CMK (cell line): ENCODE measurements around the gene C10orf90.

Source experiments
- DNase-seq: peaks from one replicate; pipeline ENCODE4 v3.0.0-alpha.2; 2010; ENCODE audit warnings: low read depth

The C10orf90 gene

GRCh38 chr10:126632705-126633104 lies 37.8 kb downstream of the C10orf90 start:
- no peak for DNase-seq

GRCh38 chr10:126629925-126630624 lies 40.4 kb downstream of the C10orf90 start:
- DNase-seq: no peak

- no peak for DNase-seq
Observed at GRCh38 chr10:126628746-126629145, 41.7 kb downstream of the C10orf90 start.

GRCh38 chr10:126621846-126622245 lies 48.6 kb downstream of the C10orf90 start:
- DNase-seq: no peak

- no peak for DNase-seq
Observed at GRCh38 chr10:126618466-126618865, 52.0 kb downstream of the C10orf90 start.

- DNase-seq: no peak
Observed at GRCh38 chr10:126617733-126618132, 52.8 kb downstream of the C10orf90 start.

GRCh38 chr10:126617208-126617607 lies 53.3 kb downstream of the C10orf90 start:
- DNase-seq: no peak

GRCh38 chr10:126616737-126617136 lies 53.8 kb downstream of the C10orf90 start:
- DNase-seq: no peak

- no peak for DNase-seq
Observed at GRCh38 chr10:126611303-126611702, 59.2 kb downstream of the C10orf90 start.

- no peak for DNase-seq
Observed at GRCh38 chr10:126609566-126609965, 60.9 kb downstream of the C10orf90 start.

GRCh38 chr10:126599949-126600682 lies 70.4 kb downstream of the C10orf90 start:
- no peak for DNase-seq

- no peak for DNase-seq
Observed at GRCh38 chr10:126598009-126598408, 72.5 kb downstream of the C10orf90 start.

- DNase-seq: no peak
Observed at GRCh38 chr10:126597211-126597610, 73.3 kb downstream of the C10orf90 start.

GRCh38 chr10:126596472-126597016 lies 73.9 kb downstream of the C10orf90 start:
- no peak for DNase-seq

GRCh38 chr10:126595160-126595559 lies 75.3 kb downstream of the C10orf90 start:
- DNase-seq: no peak

GRCh38 chr10:126593968-126594701 lies 76.4 kb downstream of the C10orf90 start:
- no peak for DNase-seq

GRCh38 chr10:126592901-126593300 lies 77.6 kb downstream of the C10orf90 start:
- DNase-seq: no peak

- no peak for DNase-seq
Observed at GRCh38 chr10:126588024-126588423, 82.5 kb downstream of the C10orf90 start.

- no peak for DNase-seq
Observed at GRCh38 chr10:126586878-126587277, 83.6 kb downstream of the C10orf90 start.

- DNase-seq: no peak
Observed at GRCh38 chr10:126586128-126586527, 84.4 kb downstream of the C10orf90 start.

GRCh38 chr10:126585249-126586017 lies 85.1 kb downstream of the C10orf90 start:
- no peak for DNase-seq

- DNase-seq: no peak
Observed at GRCh38 chr10:126584836-126585235, 85.7 kb downstream of the C10orf90 start.
